SKM-1 (cell line): ENCODE data around the gene COMMD9.
A peak's percentile ranks its signal among the peaks of the same experiment; 100 is the strongest.

ENCODE experiments used
- DNase-seq: peaks from one replicate; lab custom pipeline; 2025; ENCODE audit not compliant: unreplicated experiment; lab: John Stamatoyannopoulos, UW

The COMMD9 gene

GRCh38 chr11:36258730-36259360 lies 30.4 kb downstream of the COMMD9 start:
- peak; percentile 48 for DNase-seq

DNA sequence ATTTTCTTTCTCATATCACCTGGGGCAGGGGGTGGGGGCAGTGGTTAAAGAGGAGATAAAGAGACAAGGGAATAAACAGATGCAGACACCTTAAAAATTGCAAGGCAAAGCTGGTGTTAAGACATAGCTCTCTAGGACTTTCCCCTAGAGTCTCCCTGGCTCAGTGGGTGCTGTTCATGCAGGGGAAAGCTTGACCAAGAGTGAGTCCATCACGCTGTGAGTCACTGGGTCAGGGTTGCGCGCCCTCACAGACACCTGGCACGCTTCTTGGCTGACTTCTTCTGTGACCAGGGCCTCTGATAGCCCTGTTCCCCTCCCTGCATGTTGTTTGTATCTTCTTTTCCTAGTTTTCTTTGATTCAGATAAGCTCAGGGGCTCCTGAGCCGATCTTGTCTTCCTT lies 31.9 kb downstream of the COMMD9 start:
- no peak for DNase-seq

- no peak for DNase-seq
Observed at GRCh38 chr11:36254713-36255112, 34.5 kb downstream of the COMMD9 start.

GRCh38 chr11:36253238-36253637 lies 36.0 kb downstream of the COMMD9 start:
- no peak for DNase-seq

DNA sequence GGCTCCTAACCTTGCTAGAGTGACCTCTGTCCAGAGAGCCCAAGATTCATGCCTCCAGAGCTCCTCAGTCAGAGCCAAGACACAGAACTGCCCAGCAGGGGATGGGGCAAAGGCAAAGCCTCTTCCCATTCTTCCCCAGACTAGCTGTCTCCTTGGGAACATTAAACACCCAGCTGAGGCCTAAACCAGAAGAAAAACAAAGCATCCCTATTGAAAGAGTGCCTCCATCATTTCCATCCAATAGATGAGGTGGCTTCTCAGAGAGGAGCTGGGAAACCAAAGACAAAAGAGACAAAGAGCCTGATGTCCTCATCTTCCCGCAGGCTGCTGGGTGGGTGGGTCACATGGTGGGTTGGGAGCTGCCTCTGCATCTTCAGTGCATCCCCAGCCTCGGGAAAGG lies 37.4 kb downstream of the COMMD9 start:
- DNase-seq = no peak

- no peak for DNase-seq
Observed at GRCh38 chr11:36249246-36249645, 40.0 kb downstream of the COMMD9 start.

DNA sequence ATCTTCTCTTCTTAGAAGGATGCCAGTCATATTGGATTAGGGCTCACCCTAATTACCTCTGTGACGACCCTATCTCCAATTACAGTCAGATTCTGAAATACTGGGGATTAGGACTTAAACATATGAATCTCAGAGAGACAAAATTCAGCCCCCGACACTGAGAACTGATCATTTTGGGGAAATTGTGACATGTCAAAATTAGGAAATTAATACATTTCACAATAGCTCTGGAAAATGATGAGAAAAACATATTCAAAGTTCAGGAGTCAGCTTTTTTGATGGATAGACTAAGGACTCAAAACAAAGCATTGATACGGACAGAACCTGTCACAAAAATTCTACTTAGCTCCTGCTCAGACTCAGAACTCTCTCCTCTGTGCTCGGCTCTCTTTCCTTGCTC lies 40.8 kb downstream of the COMMD9 start:
- no peak for DNase-seq

- no peak for DNase-seq
Observed at GRCh38 chr11:36247493-36247892, 41.7 kb downstream of the COMMD9 start.

- DNase-seq = no peak
Observed at GRCh38 chr11:36243641-36244040, 45.6 kb downstream of the COMMD9 start.

DNA sequence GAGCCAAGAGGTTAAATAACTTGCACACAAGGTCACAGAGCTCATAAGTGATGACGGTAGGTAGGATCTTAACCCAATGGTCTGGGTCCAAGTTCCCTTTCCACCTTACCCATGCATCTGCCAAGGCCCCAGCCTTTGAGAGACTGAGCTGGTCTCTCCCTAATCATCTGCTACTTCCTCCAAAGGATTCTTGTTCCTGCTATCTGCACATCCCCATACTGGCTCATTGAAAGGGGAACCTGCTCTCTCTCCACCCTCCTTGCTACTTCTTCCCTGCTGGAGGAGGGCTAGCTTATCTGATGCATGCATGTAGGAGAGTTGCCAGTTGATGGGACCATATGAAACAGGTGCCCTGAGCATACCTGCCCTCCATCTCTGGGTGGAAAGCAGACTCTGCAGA lies 47.7 kb downstream of the COMMD9 start:
- peak; percentile 36 for DNase-seq

GRCh38 chr11:36240801-36241200 lies 48.4 kb downstream of the COMMD9 start:
- no peak for DNase-seq

GRCh38 chr11:36240173-36240572 lies 49.1 kb downstream of the COMMD9 start:
- no peak for DNase-seq

- DNase-seq = no peak
Observed at GRCh38 chr11:36239636-36240035, 49.6 kb downstream of the COMMD9 start.

DNA sequence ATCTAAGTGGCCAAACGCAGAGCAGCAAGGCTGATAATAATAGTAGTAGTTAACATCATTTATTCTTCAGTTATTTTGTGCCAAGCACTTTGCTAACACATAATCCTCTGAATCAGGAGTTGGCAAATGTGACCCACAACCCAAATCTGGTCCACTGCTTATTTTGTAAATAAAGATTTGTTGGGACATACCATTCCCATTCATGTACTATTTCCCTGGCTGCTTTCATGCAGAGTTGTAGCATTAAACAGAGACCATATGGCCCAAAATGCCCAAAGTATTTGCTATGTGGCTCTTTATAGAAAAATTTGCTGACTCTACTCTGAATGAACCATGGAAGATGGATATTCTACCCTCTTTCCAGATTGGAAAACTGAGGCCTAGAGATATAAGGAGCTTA lies 50.3 kb downstream of the COMMD9 start:
- no peak for DNase-seq

- DNase-seq = no peak
Observed at GRCh38 chr11:36238036-36238631, 51.1 kb downstream of the COMMD9 start.

DNA sequence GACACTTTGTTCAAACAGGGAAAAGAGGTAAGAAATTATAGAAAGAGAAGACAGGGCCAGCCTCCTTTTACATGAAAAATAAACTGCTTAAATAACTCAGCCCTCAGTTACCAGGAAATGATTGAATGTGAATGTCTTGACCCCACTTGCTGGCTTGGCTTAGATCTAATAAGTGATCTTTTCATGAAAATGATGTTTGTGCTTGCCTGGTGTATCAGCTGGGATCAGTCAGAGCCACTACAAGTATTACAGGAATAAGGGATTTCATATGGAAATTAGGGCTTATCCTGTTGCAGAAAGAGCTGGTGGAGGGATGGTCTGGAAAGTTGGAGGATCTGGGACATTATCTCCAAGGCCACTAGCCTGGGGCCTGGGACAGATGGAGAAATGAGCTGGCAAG lies 51.8 kb downstream of the COMMD9 start:
- no peak for DNase-seq

GRCh38 chr11:36235750-36236149 lies 53.5 kb downstream of the COMMD9 start:
- no peak for DNase-seq

GRCh38 chr11:36234825-36235224 lies 54.4 kb downstream of the COMMD9 start:
- DNase-seq = no peak

- DNase-seq = no peak
Observed at GRCh38 chr11:36233204-36233603, 56.0 kb downstream of the COMMD9 start.

GRCh38 chr11:36230779-36231699 lies 58.2 kb downstream of the COMMD9 start:
- no peak for DNase-seq

GRCh38 chr11:36229091-36229705 lies 60.0 kb downstream of the COMMD9 start:
- DNase-seq = no peak

GRCh38 chr11:36228689-36229088 lies 60.5 kb downstream of the COMMD9 start:
- no peak for DNase-seq
